Putamen (tissue), 1 donor: ENCODE measurements around the gene ZC3H13.

Source experiments
- DNase-seq: peaks from one replicate; pipeline ENCODE4 v3.0.0-alpha.2; 2016; ENCODE audit warnings: low spot score

Gene ZC3H13

DNA sequence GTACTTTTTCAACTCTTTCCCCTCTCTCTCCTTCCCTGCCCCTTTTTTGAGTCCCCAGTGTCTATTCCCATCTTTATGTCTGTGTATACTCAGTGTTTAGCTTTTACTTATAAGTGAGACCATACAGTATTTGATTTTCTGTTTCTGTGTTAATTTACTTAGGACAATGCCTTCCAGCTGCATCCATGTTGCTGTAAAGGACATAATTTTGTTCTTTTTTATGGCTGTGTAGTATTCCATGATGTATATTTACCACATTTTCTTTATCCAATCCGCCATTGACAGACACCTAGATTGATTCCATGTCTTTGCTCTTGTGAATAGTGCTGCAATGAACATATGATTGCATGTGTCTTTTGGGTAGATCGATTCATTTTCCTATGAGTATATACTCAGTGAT is 10.7 kb upstream of the ZC3H13 start:
- DNase-seq = no peak

DNA sequence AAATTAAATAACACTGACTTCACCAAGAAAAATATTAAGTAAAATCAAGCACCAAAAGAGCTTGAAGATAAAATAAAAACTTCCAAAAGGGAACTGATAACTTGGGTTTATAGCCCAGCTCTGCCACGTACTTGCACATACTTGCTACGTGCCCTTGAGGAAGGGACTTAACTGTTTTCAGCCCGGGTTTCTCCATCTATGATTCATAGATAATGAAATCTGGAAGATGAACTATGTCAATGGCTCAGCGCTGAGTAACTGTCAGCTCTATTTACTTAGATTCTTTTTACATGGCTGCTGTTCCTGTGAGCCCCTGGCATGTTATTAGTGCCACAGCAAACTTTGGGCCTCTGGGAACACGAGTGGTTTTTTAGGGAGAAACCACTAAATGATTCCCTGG is 9.6 kb upstream of the ZC3H13 start:
- no peak for DNase-seq

DNA sequence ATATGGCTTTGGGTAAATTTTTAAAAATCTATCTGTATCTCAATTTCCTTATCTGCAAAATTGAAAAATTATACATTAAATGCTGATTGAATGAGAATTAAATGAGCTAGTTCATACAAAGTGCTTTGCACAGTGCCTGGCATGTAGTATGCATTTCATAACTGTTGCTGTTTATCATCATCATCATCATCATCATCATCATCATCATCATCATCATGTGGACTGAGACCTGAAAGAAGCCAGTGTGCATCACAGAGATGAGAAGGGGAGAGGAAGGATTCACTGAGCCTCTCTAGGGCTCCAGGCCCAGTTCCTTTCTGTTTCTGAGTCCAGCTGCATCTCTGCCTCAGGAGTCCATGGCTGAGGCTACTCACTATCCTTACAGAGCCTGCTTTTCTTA is 6.9 kb upstream of the ZC3H13 start:
- no peak for DNase-seq

DNA sequence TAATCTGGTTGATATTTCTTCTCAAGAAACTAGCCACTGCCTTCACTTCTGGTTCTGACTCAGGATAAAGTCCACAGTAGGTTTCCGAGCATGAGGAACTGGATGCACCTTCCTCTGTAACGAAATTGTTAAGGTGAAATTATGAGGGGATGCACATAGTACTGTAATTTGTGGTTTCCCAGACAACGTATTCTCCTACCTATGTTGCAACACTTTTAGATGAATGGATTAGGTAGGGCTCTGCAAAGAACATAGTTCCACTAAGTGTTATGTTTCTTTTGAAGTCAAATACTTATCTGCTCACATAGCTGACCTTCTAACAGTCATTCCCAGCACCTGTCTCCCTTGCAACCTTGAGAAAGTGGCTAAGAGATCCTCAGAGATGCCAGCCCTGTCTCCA is 5.7 kb upstream of the ZC3H13 start:
- DNase-seq = no peak

- peak; percentile 38 for DNase-seq
These were observed 4.9 kb upstream of the ZC3H13 start for GRCh38 chr13:46057256-46058015.

DNA sequence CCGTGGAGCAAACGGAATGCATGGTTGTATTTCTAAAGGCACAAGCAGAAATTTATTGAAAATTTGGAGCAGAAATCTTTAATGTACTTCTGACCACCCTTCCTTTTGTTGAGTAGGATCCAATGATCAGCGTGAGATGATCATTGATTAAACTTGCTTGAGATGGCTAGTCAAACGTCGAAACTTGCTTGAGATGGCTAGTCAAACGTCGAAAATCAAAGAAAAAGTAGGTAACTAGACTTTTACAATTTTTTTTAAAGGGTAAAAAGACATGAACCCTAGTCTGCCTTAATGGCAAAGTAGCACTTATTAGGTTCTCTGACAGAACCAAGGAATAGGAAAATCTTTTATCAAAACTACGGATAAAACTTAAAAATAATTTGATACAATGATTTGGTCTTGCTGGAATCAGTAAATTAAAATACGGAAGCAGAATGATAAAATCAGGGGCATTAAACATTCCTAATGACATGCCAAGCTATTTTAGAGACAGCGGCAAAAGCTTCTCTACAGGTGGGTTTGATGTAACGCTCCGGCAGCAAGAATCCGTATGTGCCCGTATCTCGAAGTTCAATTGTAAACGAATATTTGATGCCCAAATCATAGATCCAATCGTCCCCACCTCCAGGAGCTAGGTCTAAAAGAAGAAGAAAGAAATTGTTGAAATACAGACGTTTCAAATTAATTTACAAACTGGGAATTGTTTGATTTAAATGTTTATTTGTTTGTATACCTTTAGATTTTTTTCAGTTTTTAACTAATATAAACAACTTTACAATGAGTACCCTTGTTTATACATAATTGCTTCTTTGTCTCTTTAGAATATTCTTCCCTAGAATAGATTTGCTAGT is 841 bp upstream of the ZC3H13 start:
- no peak for DNase-seq

DNA sequence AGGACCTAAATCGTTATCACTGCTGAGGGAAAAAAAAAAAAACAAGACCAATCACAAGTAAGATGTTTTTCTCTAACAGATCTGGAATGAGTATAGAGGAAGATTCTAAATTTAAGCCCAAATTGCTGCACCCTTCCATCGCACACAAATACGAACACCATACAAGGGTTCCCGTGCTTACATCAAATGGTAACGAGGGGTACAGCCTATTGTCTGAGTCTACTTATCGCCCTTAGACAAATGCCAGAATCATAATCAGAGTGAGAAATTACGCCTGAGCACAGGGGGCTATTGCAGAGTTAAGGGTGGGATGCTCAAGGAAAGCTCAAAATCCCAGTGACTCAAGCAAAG is 603 bp downstream of the ZC3H13 start:
- no peak for DNase-seq

DNA sequence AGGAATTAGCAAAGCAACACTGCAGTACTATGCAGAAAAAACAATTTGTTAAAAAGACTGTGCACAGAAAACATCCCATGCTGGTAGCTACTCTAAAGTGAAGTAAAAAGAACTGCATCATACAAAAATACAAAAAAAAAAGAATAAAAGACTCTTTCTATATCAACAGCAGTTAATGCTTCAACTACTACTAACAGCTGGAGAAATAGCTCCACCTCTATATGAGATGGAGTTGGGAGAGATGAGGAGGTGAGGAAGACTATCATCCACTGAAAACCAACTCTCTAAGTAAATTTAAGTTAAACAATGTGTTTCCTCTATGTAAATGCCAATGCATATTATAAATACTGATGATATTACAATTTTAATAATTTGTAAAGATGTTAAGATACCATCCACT is 1.8 kb downstream of the ZC3H13 start:
- no peak for DNase-seq

DNA sequence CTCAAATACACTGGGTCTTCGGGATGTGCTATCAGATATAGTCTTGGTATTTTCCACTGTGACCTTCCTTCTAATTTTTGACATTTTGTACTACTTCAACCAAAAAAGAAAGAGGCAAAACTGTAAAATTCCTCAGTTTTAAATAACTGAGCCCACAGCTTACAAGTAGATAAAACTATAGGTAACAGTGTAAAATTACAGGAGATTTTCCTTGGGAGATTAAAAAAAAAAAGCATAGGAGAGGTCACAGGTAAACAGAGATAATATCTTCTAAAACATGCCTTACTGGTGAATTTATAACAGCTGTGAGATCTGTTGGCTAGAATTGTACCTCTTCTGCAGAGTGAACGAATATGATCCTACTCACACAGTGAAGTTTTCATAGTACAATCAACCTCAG is 7.1 kb downstream of the ZC3H13 start:
- DNase-seq = no peak

DNA sequence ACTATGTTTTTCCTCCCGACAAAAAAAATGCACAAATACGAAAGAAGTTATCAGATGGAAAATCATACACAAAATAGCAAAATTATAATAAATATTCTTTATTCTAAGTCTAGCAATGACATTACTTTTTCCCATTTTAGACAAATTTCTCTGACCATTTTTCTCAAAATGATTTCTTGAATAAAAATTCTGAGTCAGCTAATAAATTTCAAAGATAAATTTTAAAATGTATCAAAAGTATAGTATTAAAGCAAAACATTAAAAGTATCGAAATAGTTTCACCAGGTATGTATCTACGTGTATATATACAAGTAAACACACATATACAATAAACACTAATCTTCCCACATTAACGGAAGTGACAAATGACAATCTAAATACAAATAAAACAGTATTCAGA is 8.9 kb downstream of the ZC3H13 start:
- no peak for DNase-seq

GRCh38 chr13:46041419-46041839 is 11.1 kb downstream of the ZC3H13 start:
- no peak for DNase-seq

DNA sequence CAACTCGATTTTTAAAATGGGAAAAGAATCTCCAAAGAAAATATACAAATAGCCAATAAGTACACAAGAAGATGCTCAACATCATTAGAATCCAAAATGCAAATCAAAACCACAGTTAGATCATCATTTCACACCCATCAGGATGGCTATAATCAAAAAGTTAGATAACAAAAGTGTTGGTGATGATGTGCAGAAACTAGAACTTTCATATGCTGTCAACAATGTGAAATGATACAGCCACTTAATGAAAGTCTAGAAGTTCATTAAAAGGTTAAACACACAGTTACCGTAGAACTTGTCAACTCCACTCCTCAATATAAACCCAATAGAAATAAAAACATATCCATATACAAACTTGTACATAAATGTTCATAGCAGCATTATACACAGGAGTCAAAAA is 11.8 kb downstream of the ZC3H13 start:
- DNase-seq = no peak

- DNase-seq = no peak
These were observed 12.9 kb downstream of the ZC3H13 start for GRCh38 chr13:46039411-46040182.

GRCh38 chr13:46038296-46038695 is 14.2 kb downstream of the ZC3H13 start:
- no peak for DNase-seq

- DNase-seq = no peak
These were observed 17.5 kb downstream of the ZC3H13 start for GRCh38 chr13:46035066-46035465.

- DNase-seq = no peak
These were observed 20.2 kb downstream of the ZC3H13 start for GRCh38 chr13:46032341-46032740.

DNA sequence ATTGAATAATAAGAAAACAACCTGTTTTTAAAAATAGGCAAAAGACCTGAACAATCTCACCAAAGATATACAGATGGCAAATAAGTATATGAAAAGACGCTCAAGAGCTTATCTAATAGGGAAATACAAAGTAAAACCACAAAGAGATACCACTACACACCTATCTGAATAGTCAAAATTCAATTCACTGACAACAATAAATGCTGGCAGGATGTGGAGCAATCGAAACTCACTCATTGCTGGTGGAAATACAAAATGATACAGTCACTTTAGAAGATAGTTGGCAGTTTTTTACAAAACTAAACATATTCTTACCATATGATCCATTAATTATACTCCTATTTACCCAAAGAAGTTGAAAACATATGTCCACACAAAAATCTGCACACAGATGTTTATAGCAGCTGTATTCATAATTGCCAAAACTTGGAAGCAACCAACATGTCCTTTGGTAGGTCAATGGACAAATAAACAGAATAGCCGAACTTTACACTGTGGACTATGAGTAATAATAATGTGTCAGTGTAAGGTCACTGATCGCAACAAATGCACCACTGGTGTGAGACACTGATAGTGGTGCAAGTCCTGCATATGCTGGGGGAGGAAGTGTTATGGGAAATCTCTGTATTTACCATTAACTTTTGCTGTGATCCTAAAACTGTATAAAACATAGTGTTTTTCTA is 20.8 kb downstream of the ZC3H13 start:
- DNase-seq = no peak

GRCh38 chr13:46025157-46025556 is 27.4 kb downstream of the ZC3H13 start:
- no peak for DNase-seq

DNA sequence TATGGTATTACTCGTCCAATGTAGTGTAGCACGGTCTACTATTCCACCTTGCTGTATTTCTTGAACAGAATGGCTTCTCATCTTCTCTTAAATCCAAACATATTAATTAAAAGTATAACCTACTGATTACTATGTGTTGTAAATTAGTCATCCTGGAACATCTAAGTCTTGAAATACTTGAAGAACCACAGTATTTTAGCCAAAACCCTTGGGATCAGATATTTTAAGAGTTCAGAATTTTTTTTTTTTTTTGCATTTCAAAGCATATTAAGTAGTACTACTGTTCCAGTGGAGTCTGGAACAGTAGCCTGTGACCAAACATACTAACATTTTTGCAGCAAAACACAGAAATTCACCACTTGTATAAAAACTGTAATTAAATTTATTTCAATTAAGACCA is 30.1 kb downstream of the ZC3H13 start:
- no peak for DNase-seq

- DNase-seq = no peak
These were observed 36.3 kb downstream of the ZC3H13 start for GRCh38 chr13:46016216-46016615.

- DNase-seq = no peak
These were observed 37.2 kb downstream of the ZC3H13 start for GRCh38 chr13:46015366-46015765.

DNA sequence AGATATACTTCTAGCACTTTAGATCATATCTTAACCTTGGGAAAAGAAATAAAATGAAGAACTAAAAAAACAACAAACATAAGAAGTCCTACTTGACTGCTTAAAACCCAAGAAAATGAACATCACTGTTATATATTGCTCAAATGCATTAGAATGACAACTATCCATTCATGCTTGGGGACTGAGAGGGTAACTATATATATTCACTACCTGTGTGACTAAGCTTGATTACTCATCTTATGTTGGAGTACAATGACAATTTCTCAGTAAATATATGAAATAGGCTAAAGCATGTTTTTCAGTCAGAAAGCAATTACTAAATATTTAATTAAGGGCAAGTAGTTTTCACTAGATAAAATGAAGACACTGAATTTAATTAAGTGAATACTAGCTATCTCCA is 40.1 kb downstream of the ZC3H13 start:
- no peak for DNase-seq
